ENCODE measurements around the gene CHMP1B. TPM values are rescaled to one million over a fixed set of nuclear protein-coding genes. Genes with fewer than 3 reads are reported as not detected.

CHMP1B gene
- polyA plus RNA-seq, 1 donor, result 48.2 TPM

DNA sequence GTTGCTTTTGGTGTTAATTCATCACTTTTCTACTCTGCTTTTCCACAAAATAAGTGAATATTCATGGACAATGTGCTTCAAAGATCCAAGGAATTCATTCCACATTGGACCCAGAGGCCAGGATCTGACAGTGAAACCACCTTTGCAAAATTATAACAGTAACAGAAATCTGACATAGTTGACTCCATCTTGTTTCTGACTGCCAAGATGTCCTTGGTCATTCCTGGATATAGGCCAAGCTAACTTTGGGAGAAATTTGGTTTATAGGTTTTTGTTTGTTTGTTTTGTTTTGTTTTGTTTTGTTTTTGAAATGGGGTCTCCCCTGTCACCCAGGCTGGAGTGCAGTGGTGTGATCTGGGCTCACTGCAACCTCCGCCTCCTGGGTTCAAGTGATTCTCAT, 46.6 kb downstream of the CHMP1B start:
- no peaks in the 10 kb centered on the region for H3K27me3 ChIP-seq (ENCODE audit: control insufficient read depth, insufficient read depth, low read length)
- no peaks in the 10 kb centered on the region for H3K4me1 ChIP-seq (ENCODE audit: control insufficient read depth, insufficient read depth, low read length)
- peaks cover 35% of the 10 kb centered on the region for H3K36me3 ChIP-seq (ENCODE audit: control insufficient read depth, insufficient read depth, low read length)
- no peak overlapping the region for H3K27ac ChIP-seq (ENCODE audit: low read length)
- no CpG with 5 or more reads among the region's 1 CpG for WGBS (ENCODE audit: insufficient coverage, low lambda C conversion rate)
- H3K9me3 ChIP-seq (ENCODE audit: control insufficient read depth, low read depth, low read length), result no peaks in the 10 kb centered on the region
- no peak for DNase-seq
- H3K4me3 ChIP-seq (ENCODE audit: low read length), result no peak overlapping the region

DNA sequence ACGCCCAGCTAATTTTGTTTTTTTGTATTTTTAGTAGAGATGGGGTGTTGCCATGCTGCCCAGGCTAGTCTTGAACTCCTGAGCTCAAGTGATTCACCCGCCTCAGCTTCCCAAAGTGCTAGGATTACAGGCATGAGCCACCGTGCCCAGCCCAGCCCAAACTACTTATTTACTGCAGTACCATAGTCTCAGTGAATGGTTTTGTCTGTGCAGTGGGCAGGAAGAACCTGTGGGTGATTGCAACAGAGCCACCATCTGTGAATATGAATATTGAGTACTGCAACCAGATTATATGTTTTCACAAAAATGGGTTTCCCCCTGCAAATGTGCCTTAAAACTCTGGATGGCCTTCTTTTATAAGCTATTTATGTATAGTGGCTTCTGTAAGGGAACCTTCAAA, 47.9 kb downstream of the CHMP1B start:
- DNase-seq, result no peak
- H3K27ac ChIP-seq (ENCODE audit: low read length), result no peak overlapping the region
- WGBS (ENCODE audit: insufficient coverage, low lambda C conversion rate), result no CpG with 5 or more reads among the region's 3 CpGs
- H3K4me3 ChIP-seq (ENCODE audit: low read length), result no peak overlapping the region
- H3K27me3 ChIP-seq (ENCODE audit: control insufficient read depth, insufficient read depth, low read length), result no peaks in the 10 kb centered on the region
- H3K36me3 ChIP-seq (ENCODE audit: control insufficient read depth, insufficient read depth, low read length), result peaks cover 34% of the 10 kb centered on the region
- no peaks in the 10 kb centered on the region for H3K9me3 ChIP-seq (ENCODE audit: control insufficient read depth, low read depth, low read length)
- no peaks in the 10 kb centered on the region for H3K4me1 ChIP-seq (ENCODE audit: control insufficient read depth, insufficient read depth, low read length)

DNA sequence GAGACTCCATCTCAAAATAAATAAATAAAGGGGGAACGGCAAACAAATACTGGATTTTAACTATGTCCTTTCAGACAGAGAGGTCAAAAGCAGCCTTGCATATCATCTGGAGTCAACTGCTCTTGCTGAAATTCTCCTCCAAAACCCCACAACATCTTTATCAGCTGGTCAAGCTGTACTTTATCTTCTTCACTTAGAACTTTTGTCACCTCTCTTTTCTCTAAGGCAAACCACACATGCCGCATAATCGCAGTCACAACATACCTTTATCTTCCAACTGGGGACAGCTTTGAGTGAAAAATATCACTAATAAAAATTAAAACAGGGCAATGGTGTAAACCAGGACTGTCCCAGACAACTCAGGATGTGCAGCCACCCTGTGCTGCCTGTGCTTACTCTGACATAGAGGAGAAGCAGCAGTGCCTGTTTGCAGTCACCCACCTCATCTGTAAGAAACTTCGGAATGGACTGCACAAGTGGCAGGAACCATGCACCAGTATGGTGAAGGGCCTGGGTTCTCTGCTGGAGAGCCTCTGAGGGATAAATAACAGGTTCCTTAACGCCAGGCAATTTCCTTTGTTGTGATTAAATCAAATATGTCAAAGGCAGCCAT, 50.7 kb downstream of the CHMP1B start:
- no peak overlapping the region for H3K4me3 ChIP-seq (ENCODE audit: low read length)
- H3K36me3 ChIP-seq (ENCODE audit: control insufficient read depth, insufficient read depth, low read length), result peaks cover 21% of the 10 kb centered on the region
- no peaks in the 10 kb centered on the region for H3K9me3 ChIP-seq (ENCODE audit: control insufficient read depth, low read depth, low read length)
- 92% methylated on average over 2 of the region's 5 CpGs for WGBS (ENCODE audit: insufficient coverage, low lambda C conversion rate)
- no peak for DNase-seq
- H3K4me1 ChIP-seq (ENCODE audit: control insufficient read depth, insufficient read depth, low read length), result peaks cover 4% of the 10 kb centered on the region
- H3K27ac ChIP-seq (ENCODE audit: low read length), result no peak overlapping the region
- no peaks in the 10 kb centered on the region for H3K27me3 ChIP-seq (ENCODE audit: control insufficient read depth, insufficient read depth, low read length)

DNA sequence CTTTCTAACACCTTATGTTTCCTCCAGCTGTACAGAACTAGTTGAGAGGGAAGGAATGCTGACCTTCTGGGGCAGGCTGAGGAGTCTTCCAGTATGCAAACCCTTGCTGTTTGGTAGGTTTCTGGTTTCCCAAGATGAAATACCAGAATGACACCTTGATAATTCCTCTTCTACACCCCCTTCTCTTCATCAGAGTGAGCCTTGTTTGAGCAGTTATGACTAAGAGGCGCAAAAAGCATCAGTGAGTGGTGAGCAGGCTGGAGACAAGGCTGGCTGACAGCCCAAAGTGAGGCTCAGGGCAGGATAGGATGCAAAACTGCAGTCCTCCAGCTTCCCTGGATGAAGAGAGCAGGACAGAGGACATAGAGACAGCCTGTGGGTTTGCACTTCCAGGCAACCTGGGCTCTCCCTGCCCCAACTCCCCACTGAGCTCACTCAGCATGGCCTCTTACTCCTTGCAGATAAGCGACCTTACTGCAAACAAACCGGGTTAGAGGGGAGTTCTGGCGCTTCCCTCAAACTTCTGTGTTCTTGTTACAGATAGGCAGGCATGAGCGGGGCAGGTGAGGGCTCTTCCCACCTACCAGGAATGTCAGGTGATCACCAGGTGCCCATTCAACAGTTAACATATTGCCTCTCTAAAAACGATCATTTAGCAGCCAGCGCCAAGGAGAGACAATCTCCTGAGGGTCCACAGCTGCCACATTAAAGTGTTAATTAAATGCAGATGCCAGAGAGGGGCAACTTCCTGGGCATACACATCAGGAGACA, 51.5 kb downstream of the CHMP1B start:
- Histone ChIP-seq H3K36me3 (ENCODE audit: control insufficient read depth, insufficient read depth, low read length) (peaks cover 21% of the 10 kb centered on the region), H3K4me3 (ENCODE audit: low read length) (no peak overlapping the region), H3K4me1 (ENCODE audit: control insufficient read depth, insufficient read depth, low read length) (peaks cover 11% of the 10 kb centered on the region), H3K27me3 (ENCODE audit: control insufficient read depth, insufficient read depth, low read length) (no peaks in the 10 kb centered on the region), H3K9me3 (ENCODE audit: control insufficient read depth, low read depth, low read length) (no peaks in the 10 kb centered on the region), H3K27ac (ENCODE audit: low read length) (no peak overlapping the region)
- DNase-seq, result no peak
- WGBS (ENCODE audit: insufficient coverage, low lambda C conversion rate), result no CpG with 5 or more reads among the region's 7 CpGs

Other genes starting within 250 kb of the CHMP1B start
- not detected for gene SLC35G4, start 241.8 kb upstream of the CHMP1B start, polyA plus RNA-seq
- gene GNAL, start 162.1 kb upstream of the CHMP1B start, polyA plus RNA-seq, result 4.4 TPM
- gene MPPE1, start 56.9 kb downstream of the CHMP1B start, polyA plus RNA-seq, result 37.3 TPM
- gene IMPA2, start 130.1 kb downstream of the CHMP1B start, polyA plus RNA-seq, result 34.8 TPM
- gene ANKRD62, start 242.4 kb downstream of the CHMP1B start, polyA plus RNA-seq, result 0.01 TPM

All from large intestine (tissue), 3 donors.